Measurements from ENCODE around the gene BBOX1.

The BBOX1 gene

GRCh38 chr11:27031754-27032153 is 8.9 kb upstream of the BBOX1 start:
- TF ChIP-seq HDGF (IDR thresholded peaks at IDR 0.05; ENCODE audit: borderline replicate concordance) (no peak), ELF4 (IDR thresholded peaks at IDR 0.05) (no peak), L3MBTL2 (conservative IDR thresholded peaks at IDR 0.05) (no peak), CTBP1 (IDR thresholded peaks at IDR 0.05; ENCODE audit: borderline replicate concordance) (no peak), LEF1 (IDR thresholded peaks at IDR 0.05; ENCODE audit: borderline replicate concordance) (no peak), ARNT (IDR thresholded peaks at IDR 0.05) (no peak), TARDBP (IDR thresholded peaks at IDR 0.05) (no peak), BHLHE40 (IDR thresholded peaks at IDR 0.05; ENCODE audit: borderline replicate concordance) (no peak)
- CTCF ChIA-PET = no interaction called here
- DNase-seq (ENCODE audit: extremely low spot score) = no peak
- POLR2A ChIA-PET = no interaction called here

DNA sequence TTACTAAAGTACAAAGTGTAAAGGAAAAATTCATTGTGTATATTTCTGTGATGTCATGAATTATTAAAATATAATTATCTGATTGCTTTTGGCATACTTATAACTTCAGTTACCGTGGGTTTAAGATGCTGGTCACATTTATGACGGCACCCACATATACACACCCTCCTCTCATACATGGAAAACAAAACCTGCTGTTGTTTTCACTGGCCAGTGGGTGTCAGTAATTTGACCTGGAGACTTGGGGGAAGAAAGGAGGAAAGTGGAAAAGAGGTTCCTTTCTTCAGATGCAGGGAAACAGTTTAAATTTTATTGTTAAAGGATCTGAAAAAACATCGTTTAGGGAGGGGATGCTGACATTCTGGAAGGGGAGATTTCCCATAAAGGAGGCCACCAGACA is 742 bp upstream of the BBOX1 start:
- ChIA-PET CTCF (no interaction called here), POLR2A (no interaction called here)
- TF ChIP-seq L3MBTL2 (conservative IDR thresholded peaks at IDR 0.05) (no peak), ZNF384 (IDR thresholded peaks at IDR 0.05) (no peak), TARDBP (IDR thresholded peaks at IDR 0.05) (no peak), LEF1 (IDR thresholded peaks at IDR 0.05; ENCODE audit: borderline replicate concordance) (no peak), NFRKB (IDR thresholded peaks at IDR 0.05) (no peak), PKNOX1 (IDR thresholded peaks at IDR 0.05) (no peak), FOXM1 (IDR thresholded peaks at IDR 0.05; ENCODE audit: borderline replicate concordance) (no peak), CTBP1 (IDR thresholded peaks at IDR 0.05; ENCODE audit: borderline replicate concordance) (no peak), SUZ12 (IDR thresholded peaks at IDR 0.05) (no peak), ELF4 (IDR thresholded peaks at IDR 0.05) (no peak), SP1 (IDR thresholded peaks at IDR 0.05) (no peak), ARNT (IDR thresholded peaks at IDR 0.05) (no peak), HDGF (IDR thresholded peaks at IDR 0.05; ENCODE audit: borderline replicate concordance) (no peak), FOXA1 (IDR thresholded peaks at IDR 0.05) (no peak), FOXK2 (IDR thresholded peaks at IDR 0.05) (no peak), BHLHE40 (IDR thresholded peaks at IDR 0.05; ENCODE audit: borderline replicate concordance) (no peak)
- DNase-seq (ENCODE audit: extremely low spot score) = no peak

- ChIA-PET POLR2A (no interaction called here), CTCF (interaction anchor here (0.6 kb wide), 2 partner anchors 44 to 153 kb away, joined by 3 to 5 read pairs; no protein-coding TSS in a partner anchor)
- no peak for TF ChIP-seq TARDBP (IDR thresholded peaks at IDR 0.05)
- no peak for TF ChIP-seq SUZ12 (IDR thresholded peaks at IDR 0.05)
- no peak for TF ChIP-seq SP1 (IDR thresholded peaks at IDR 0.05)
- TF ChIP-seq ELF4 (IDR thresholded peaks at IDR 0.05) = no peak
- TF ChIP-seq FOXK2 (IDR thresholded peaks at IDR 0.05) = no peak
- no peak for TF ChIP-seq LEF1 (IDR thresholded peaks at IDR 0.05; ENCODE audit: borderline replicate concordance)
- TF ChIP-seq PKNOX1 (IDR thresholded peaks at IDR 0.05) = no peak
- no peak for TF ChIP-seq HDGF (IDR thresholded peaks at IDR 0.05; ENCODE audit: borderline replicate concordance)
- TF ChIP-seq ARNT (IDR thresholded peaks at IDR 0.05) = no peak
- no peak for TF ChIP-seq FOXA1 (IDR thresholded peaks at IDR 0.05)
- TF ChIP-seq L3MBTL2 (conservative IDR thresholded peaks at IDR 0.05) = no peak
- TF ChIP-seq FOXM1 (IDR thresholded peaks at IDR 0.05; ENCODE audit: borderline replicate concordance) = no peak
- no peak for TF ChIP-seq CTBP1 (IDR thresholded peaks at IDR 0.05; ENCODE audit: borderline replicate concordance)
- TF ChIP-seq NFRKB (IDR thresholded peaks at IDR 0.05) = no peak
- DNase-seq (ENCODE audit: extremely low spot score) = no peak
These were observed 705 bp downstream of the BBOX1 start for GRCh38 chr11:27041141-27041899.

GRCh38 chr11:27046956-27047355 is 6.3 kb downstream of the BBOX1 start:
- TF ChIP-seq CTBP1 (IDR thresholded peaks at IDR 0.05; ENCODE audit: borderline replicate concordance) (no peak), FOXM1 (IDR thresholded peaks at IDR 0.05; ENCODE audit: borderline replicate concordance) (no peak), PKNOX1 (IDR thresholded peaks at IDR 0.05) (no peak), ELF4 (IDR thresholded peaks at IDR 0.05) (no peak), FOXK2 (IDR thresholded peaks at IDR 0.05) (no peak), ARNT (IDR thresholded peaks at IDR 0.05) (no peak), TARDBP (IDR thresholded peaks at IDR 0.05) (no peak), FOXA1 (IDR thresholded peaks at IDR 0.05) (no peak), LEF1 (IDR thresholded peaks at IDR 0.05; ENCODE audit: borderline replicate concordance) (no peak), NFRKB (IDR thresholded peaks at IDR 0.05) (no peak), ZNF384 (IDR thresholded peaks at IDR 0.05) (no peak), HDGF (IDR thresholded peaks at IDR 0.05; ENCODE audit: borderline replicate concordance) (no peak), SUZ12 (IDR thresholded peaks at IDR 0.05) (no peak), SP1 (IDR thresholded peaks at IDR 0.05) (no peak), L3MBTL2 (conservative IDR thresholded peaks at IDR 0.05) (no peak), BHLHE40 (IDR thresholded peaks at IDR 0.05; ENCODE audit: borderline replicate concordance) (no peak)
- POLR2A ChIA-PET = no interaction called here
- CTCF ChIA-PET = no interaction called here
- no peak for DNase-seq (ENCODE audit: extremely low spot score)

DNA sequence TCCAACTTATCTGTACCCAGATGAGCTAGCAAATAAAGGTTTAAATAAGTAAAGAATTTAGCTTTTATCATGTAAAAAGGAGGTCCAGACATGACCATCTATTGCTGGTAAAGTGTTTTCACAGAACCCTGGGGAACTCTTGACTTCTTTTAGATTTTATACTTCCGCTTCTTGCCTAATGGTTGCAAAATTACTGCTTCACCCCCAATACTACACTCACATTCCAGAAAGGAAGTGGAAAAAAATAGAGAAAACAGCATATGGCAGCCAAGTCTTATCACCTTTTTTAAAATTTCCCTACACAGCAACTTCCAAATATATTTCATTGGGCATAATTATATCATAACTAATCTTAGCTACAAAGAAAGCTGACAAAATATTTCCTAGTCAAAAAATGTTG is 12.1 kb downstream of the BBOX1 start:
- TF ChIP-seq ARNT (IDR thresholded peaks at IDR 0.05) = no peak
- TF ChIP-seq FOXK2 (IDR thresholded peaks at IDR 0.05) = no peak
- no peak for TF ChIP-seq NFRKB (IDR thresholded peaks at IDR 0.05)
- no peak for TF ChIP-seq FOXM1 (IDR thresholded peaks at IDR 0.05; ENCODE audit: borderline replicate concordance)
- no peak for TF ChIP-seq CTBP1 (IDR thresholded peaks at IDR 0.05; ENCODE audit: borderline replicate concordance)
- no peak for TF ChIP-seq TARDBP (IDR thresholded peaks at IDR 0.05)
- TF ChIP-seq LEF1 (IDR thresholded peaks at IDR 0.05; ENCODE audit: borderline replicate concordance) = no peak
- no peak for TF ChIP-seq SUZ12 (IDR thresholded peaks at IDR 0.05)
- TF ChIP-seq ELF4 (IDR thresholded peaks at IDR 0.05) = no peak
- TF ChIP-seq HDGF (IDR thresholded peaks at IDR 0.05; ENCODE audit: borderline replicate concordance) = no peak
- no peak for TF ChIP-seq FOXA1 (IDR thresholded peaks at IDR 0.05)
- no peak for TF ChIP-seq PKNOX1 (IDR thresholded peaks at IDR 0.05)
- no peak for DNase-seq (ENCODE audit: extremely low spot score)
- ChIA-PET CTCF (no interaction called here), POLR2A (no interaction called here)

Data from HEK293T (cell line).